NT2/D1 (cell line): ENCODE results near the gene TNRC6C.

ENCODE experiments used
- YY1 ChIP-seq: IDR thresholded peaks from 2 replicates; pipeline ENCODE4 v1.6.1; 2011; ENCODE audit not compliant: insufficient read length, insufficient read depth
- ZNF274 ChIP-seq: IDR thresholded peaks from 2 replicates; pipeline ENCODE4 v1.6.1; 2011; ENCODE audit warnings: mild to moderate bottlenecking, low read depth, low read length

GRCh38 chr17:78051186-78051972 lies 92.9 kb downstream of the TNRC6C start:
- no peak for TF ChIP-seq YY1
- no peak for TF ChIP-seq ZNF274
